ENCODE data around the gene ATP6V0A1.

- no peak for TF ChIP-seq CTCF (IDR thresholded peaks at IDR 0.05)
- TF ChIP-seq POLR2A (IDR thresholded peaks at IDR 0.05), result no peak
Observed at GRCh38 chr17:42475121-42475520, 16.4 kb downstream of the ATP6V0A1 start.

All from suprapubic skin (tissue), 3 donors.